ENCODE data around the gene SERINC5.

DNA sequence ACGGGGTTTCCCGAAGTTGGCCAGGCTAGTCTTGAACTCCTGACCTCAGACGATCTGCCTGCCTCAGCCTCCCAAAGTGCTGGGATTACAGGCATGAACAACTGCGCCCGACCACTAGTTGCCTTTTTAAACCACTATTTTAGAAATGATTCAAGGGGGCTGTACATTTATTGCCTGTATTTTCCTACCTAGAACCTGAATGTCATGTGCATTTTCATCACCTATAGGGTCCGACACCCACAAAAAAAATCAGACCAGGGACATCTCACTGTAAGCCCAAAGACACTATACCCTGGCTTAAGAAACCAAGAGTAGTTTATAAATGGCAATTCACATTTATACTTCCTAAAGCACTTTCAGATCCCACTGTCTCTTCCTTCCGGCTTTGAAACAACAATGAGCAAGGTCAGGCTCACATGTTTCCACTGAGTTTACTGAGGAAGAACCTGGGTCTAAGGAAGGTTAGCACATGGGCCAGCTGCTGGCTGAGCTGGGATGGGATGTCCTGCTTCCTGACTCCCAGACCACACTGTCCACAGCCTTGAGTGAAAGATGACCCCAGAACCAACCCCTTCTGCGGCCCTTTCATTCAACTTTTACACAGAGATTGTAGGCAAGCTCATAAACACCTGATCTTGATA lies 87.3 kb downstream of the SERINC5 start:
- TF ChIP-seq POLR2AphosphoS5 (IDR thresholded peaks at IDR 0.05; ENCODE audit: borderline replicate concordance, low read depth, low read length) (no peak), EZH2 (IDR thresholded peaks at IDR 0.05) (no peak)
